Neural cell (in vitro differentiated cells): Measurements from ENCODE around the gene RRBP1.

Experiments used
- CTCF ChIP-seq: fragments of 450-650 bp; IDR thresholded peaks from 2 replicates; pipeline ENCODE4 v1.5.1; 2014; ENCODE audit warnings: antibody characterized with exemption, mild to moderate bottlenecking, moderate library complexity; ENCODE audit not compliant: poor library complexity, severe bottlenecking
- EP300 ChIP-seq: fragments of 450-650 bp; conservative IDR thresholded peaks from 2 replicates; pipeline ENCODE4 v1.6.1; 2014; ENCODE audit warnings: antibody characterized with exemption, mild to moderate bottlenecking, moderate library complexity; ENCODE audit not compliant: poor library complexity, severe bottlenecking
- EZH2 ChIP-seq: fragments of 200-600, 300-800 bp; shearing (Covaris generic), sonication (generic); IDR thresholded peaks from 2 replicates; pipeline ENCODE4 v1.6.1; 2014; ENCODE audit warnings: antibody characterized with exemption, low read length, borderline replicate concordance, mild to moderate bottlenecking; ENCODE audit not compliant: insufficient read depth, poor library complexity, severe bottlenecking
- POLR2AphosphoS5 ChIP-seq: IDR thresholded peaks from 2 replicates; pipeline ENCODE4 v1.6.1; 2012
- REST ChIP-seq: IDR thresholded peaks from 2 replicates; pipeline ENCODE4 v1.6.1; 2012; ENCODE audit warnings: borderline replicate concordance
- SMC3 ChIP-seq: fragments of 450-650 bp; conservative IDR thresholded peaks from 2 replicates; pipeline ENCODE4 v1.6.1; 2014; ENCODE audit warnings: antibody characterized with exemption, mild to moderate bottlenecking, moderate library complexity; ENCODE audit not compliant: poor library complexity

GRCh38 chr20:17630151-17630805 is 51.8 kb downstream of the RRBP1 start:
- TF ChIP-seq POLR2AphosphoS5 (no peak), CTCF (no peak), REST (no peak), EP300 (no peak), SMC3 (no peak), EZH2 (no peak)
